Lower leg skin (tissue), 3 donors: Measurements from ENCODE around the gene NOTCH3.

Experiments
- POLR2A ChIP-seq, 2 donors: fragments of 450-650 bp; IDR thresholded peaks; one replicate each; pipeline ENCODE4 v1.6.1; 2016 to 2017; ENCODE audit warnings: antibody characterized with exemption in 2 of 2, mild to moderate bottlenecking in 1 of 2, moderate library complexity in 1 of 2
- TF ChIP-seq, protein P1 (sequence below), 3 donors: fragments of 450-650 bp; IDR thresholded peaks; one replicate each; pipeline ENCODE4 v1.5.1; 2016; ENCODE audit warnings: antibody characterized with exemption in 3 of 3, mild to moderate bottlenecking in 3 of 3, moderate library complexity in 2 of 3

- TF ChIP-seq, protein P1, sequence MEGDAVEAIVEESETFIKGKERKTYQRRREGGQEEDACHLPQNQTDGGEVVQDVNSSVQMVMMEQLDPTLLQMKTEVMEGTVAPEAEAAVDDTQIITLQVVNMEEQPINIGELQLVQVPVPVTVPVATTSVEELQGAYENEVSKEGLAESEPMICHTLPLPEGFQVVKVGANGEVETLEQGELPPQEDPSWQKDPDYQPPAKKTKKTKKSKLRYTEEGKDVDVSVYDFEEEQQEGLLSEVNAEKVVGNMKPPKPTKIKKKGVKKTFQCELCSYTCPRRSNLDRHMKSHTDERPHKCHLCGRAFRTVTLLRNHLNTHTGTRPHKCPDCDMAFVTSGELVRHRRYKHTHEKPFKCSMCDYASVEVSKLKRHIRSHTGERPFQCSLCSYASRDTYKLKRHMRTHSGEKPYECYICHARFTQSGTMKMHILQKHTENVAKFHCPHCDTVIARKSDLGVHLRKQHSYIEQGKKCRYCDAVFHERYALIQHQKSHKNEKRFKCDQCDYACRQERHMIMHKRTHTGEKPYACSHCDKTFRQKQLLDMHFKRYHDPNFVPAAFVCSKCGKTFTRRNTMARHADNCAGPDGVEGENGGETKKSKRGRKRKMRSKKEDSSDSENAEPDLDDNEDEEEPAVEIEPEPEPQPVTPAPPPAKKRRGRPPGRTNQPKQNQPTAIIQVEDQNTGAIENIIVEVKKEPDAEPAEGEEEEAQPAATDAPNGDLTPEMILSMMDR (IDR thresholded peaks at IDR 0.05), result no peak
- no peak for TF ChIP-seq POLR2A (IDR thresholded peaks at IDR 0.05)
These were observed 82.5 kb downstream of the NOTCH3 start for GRCh38 chr19:15118248-15118647.
